GM18907 (cell line): ENCODE data around the gene GLIS1.

Experiments used
- ATAC-seq: cut with Tn5 transposase; IDR thresholded peaks from one replicate; pipeline ENCODE4 v1.9.1; 2021; ENCODE audit warnings: mild to moderate bottlenecking, moderate library complexity; ENCODE audit not compliant: unreplicated experiment

The GLIS1 gene

GRCh38 chr1:53458634-53459033 lies 280.3 kb downstream of the GLIS1 start:
- ATAC-seq, result no peak
